SK-N-MC (cell line): Measurements from ENCODE around the gene MTSS2.

ENCODE experiments used
- DNase-seq: peaks from one replicate; pipeline ENCODE4 v3.0.0-alpha.2; 2011; ENCODE audit warnings: low read depth, low spot score
- H3K27ac ChIP-seq: fragments of 200-600 bp; sonication (generic); 2 replicates; pipeline ENCODE4 v1.5.1; 2016; ENCODE audit warnings: mixed run types
- H3K36me3 ChIP-seq: fragments of 200-600 bp; sonication (generic); 2 replicates; pipeline ENCODE4 v1.6.1; 2017; ENCODE audit warnings: antibody characterized with exemption, low read length, mixed read lengths; ENCODE audit not compliant: insufficient read depth
- H3K4me3 ChIP-seq: fragments of 200-600 bp; sonication (generic); 2 replicates; pipeline ENCODE4 v1.5.1; 2016
- H3K9ac ChIP-seq: fragments of 200-600 bp; sonication (generic); 2 replicates; pipeline ENCODE4 v1.8.0; 2017; ENCODE audit warnings: mixed run types, mixed read lengths; ENCODE audit not compliant: insufficient read length
- H3K9me3 ChIP-seq: fragments of 200-600 bp; sonication (generic); 2 replicates; pipeline ENCODE4 v1.6.1; 2017; ENCODE audit warnings: low read depth, mild to moderate bottlenecking, antibody characterized with exemption, low read length, moderate library complexity, mixed read lengths
- EZH2 ChIP-seq: fragments of 200-600 bp; sonication (generic); IDR thresholded peaks from one replicate; pipeline ENCODE4 v1.6.1; 2017; ENCODE audit warnings: antibody characterized with exemption
- FOXP2 ChIP-seq: optimal IDR thresholded peaks from 2 replicates; pipeline ENCODE3; 2011; ENCODE audit warnings: mild to moderate bottlenecking, moderate library complexity; ENCODE audit not compliant: insufficient read depth; ENCODE audit errors: extremely low read length, control extremely low read depth
- POLR2AphosphoS5 ChIP-seq: IDR thresholded peaks from 2 replicates; pipeline ENCODE4 v1.6.1; 2012; ENCODE audit warnings: mild to moderate bottlenecking, low read depth, low read length, borderline replicate concordance

Gene MTSS2

GRCh38 chr16:70685938-70686375 lies at the start of gene MTSS2:
MTSS2 (minus strand) TSS chr16:70686053; CDS start chr16:70685791, 262 bp downstream.
- H3K9me3 ChIP-seq, result no peaks in the 10 kb centered on the region
- H3K4me3 ChIP-seq, result peak within 1 kb of the TSS; percentile 79
- DNase-seq, result no peak
- 0 out of 2 replicates have a peak within 1 kb of the TSS, but pooled peaks have one; percentile 42 for H3K27ac ChIP-seq
- peak within 1 kb of the TSS; percentile 68 for H3K9ac ChIP-seq
- TF ChIP-seq FOXP2 (no peak), POLR2AphosphoS5 (0 out of 2 replicates have a peak, but pooled peaks have one; percentile 15), EZH2 (no peak)
- H3K36me3 ChIP-seq, result no peaks in the 10 kb centered on the region

- Histone ChIP-seq H3K9ac (no peak overlapping the region), H3K9me3 (no peaks in the 10 kb centered on the region), H3K4me3 (no peak overlapping the region), H3K27ac (no peak overlapping the region), H3K36me3 (no peaks in the 10 kb centered on the region)
- DNase-seq, result no peak
- no peak for TF ChIP-seq POLR2AphosphoS5
- TF ChIP-seq FOXP2, result no peak
- TF ChIP-seq EZH2, result no peak
Measured at GRCh38 chr16:70735141-70735979, 49.5 kb upstream of the MTSS2 start.

- H3K36me3 ChIP-seq, result no peaks in the 10 kb centered on the region
- H3K9me3 ChIP-seq, result no peaks in the 10 kb centered on the region
- no peak overlapping the region for H3K9ac ChIP-seq
- H3K27ac ChIP-seq, result no peak overlapping the region
- TF ChIP-seq FOXP2, result no peak
- no peak for TF ChIP-seq EZH2
- TF ChIP-seq POLR2AphosphoS5, result no peak
- no peak overlapping the region for H3K4me3 ChIP-seq
- no peak for DNase-seq
Measured at GRCh38 chr16:70734522-70735095, 48.8 kb upstream of the MTSS2 start.

GRCh38 chr16:70730944-70731343 lies 45.1 kb upstream of the MTSS2 start:
- Histone ChIP-seq H3K27ac (no peak overlapping the region), H3K36me3 (no peaks in the 10 kb centered on the region), H3K4me3 (no peak overlapping the region), H3K9me3 (no peaks in the 10 kb centered on the region), H3K9ac (no peak overlapping the region)
- DNase-seq, result no peak
- TF ChIP-seq FOXP2, result no peak
- TF ChIP-seq EZH2, result no peak
- TF ChIP-seq POLR2AphosphoS5, result no peak

GRCh38 chr16:70730031-70730430 lies 44.2 kb upstream of the MTSS2 start:
- Histone ChIP-seq H3K4me3 (no peak overlapping the region), H3K9ac (no peak overlapping the region), H3K36me3 (no peaks in the 10 kb centered on the region), H3K27ac (no peak overlapping the region), H3K9me3 (no peaks in the 10 kb centered on the region)
- no peak for TF ChIP-seq FOXP2
- TF ChIP-seq POLR2AphosphoS5, result no peak
- TF ChIP-seq EZH2, result no peak
- DNase-seq, result no peak

- TF ChIP-seq FOXP2 (no peak), EZH2 (no peak), POLR2AphosphoS5 (no peak)
- H3K36me3 ChIP-seq, result no peaks in the 10 kb centered on the region
- no peak overlapping the region for H3K4me3 ChIP-seq
- no peaks in the 10 kb centered on the region for H3K9me3 ChIP-seq
- no peak overlapping the region for H3K27ac ChIP-seq
- no peak for DNase-seq
- H3K9ac ChIP-seq, result no peak overlapping the region
Measured at GRCh38 chr16:70729292-70729691, 43.4 kb upstream of the MTSS2 start.

- no peaks in the 10 kb centered on the region for H3K9me3 ChIP-seq
- no peaks in the 10 kb centered on the region for H3K36me3 ChIP-seq
- H3K4me3 ChIP-seq, result no peak overlapping the region
- TF ChIP-seq FOXP2, result no peak
- TF ChIP-seq POLR2AphosphoS5, result no peak
- TF ChIP-seq EZH2, result no peak
- DNase-seq, result no peak
- H3K9ac ChIP-seq, result no peak overlapping the region
- H3K27ac ChIP-seq, result no peak overlapping the region
Measured at GRCh38 chr16:70728150-70728549, 42.3 kb upstream of the MTSS2 start.

- TF ChIP-seq FOXP2, result no peak
- no peak for TF ChIP-seq POLR2AphosphoS5
- no peak for TF ChIP-seq EZH2
- Histone ChIP-seq H3K9ac (no peak overlapping the region), H3K9me3 (no peaks in the 10 kb centered on the region), H3K27ac (no peak overlapping the region), H3K4me3 (no peak overlapping the region), H3K36me3 (no peaks in the 10 kb centered on the region)
- DNase-seq, result no peak
Measured at GRCh38 chr16:70726892-70727361, 41.1 kb upstream of the MTSS2 start.
